ENCODE results near the gene PTPN2.

PTPN2 gene

GRCh38 chr18:12767580-12768155 is 116.4 kb downstream of the PTPN2 start:
- Histone ChIP-seq H3K4me1 (ENCODE audit: control insufficient read depth in 1 of 2, insufficient read depth in 2 of 2, low read length in 2 of 2) (no peaks in the 10 kb centered on the region), H3K27me3 (ENCODE audit: insufficient read depth, low read length) (no peaks in the 10 kb centered on the region)
- WGBS (ENCODE audit: extremely low coverage, insufficient coverage, insufficient read length) = no CpG with 5 or more reads among the region's 9 CpGs

DNA sequence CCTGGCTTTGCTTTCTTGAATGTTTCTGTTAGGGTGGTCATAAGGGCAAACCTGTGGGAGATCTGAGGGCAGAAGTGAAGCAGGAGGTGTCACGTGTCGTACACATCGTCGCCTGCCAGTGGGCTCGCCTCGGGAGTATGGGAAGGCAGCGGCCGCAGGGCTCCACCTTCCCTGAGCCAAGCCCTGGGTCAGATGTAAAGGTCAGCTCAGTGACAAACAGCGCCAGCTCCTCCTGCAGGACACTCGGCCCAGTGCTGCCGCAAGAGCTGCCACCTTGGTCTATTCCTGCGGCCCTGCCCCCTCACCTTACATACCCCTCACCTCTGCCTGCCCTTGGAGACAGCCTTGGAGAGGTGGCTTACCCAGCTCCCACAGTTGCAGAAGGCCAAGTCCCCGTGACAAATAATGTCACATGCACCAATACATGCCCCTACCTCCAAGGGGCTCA is 117.0 kb downstream of the PTPN2 start:
- Histone ChIP-seq H3K79me1 (ENCODE audit: low read length) (no peaks in the 10 kb centered on the region), H3K14ac (ENCODE audit: low read length) (no peak overlapping the region), H3K4ac (ENCODE audit: low read depth, low read length) (no peak overlapping the region), H3K4me1 (ENCODE audit: control insufficient read depth in 1 of 2, insufficient read depth in 2 of 2, low read length in 2 of 2) (no peaks in the 10 kb centered on the region), H2AFZ (ENCODE audit: insufficient read depth, low read length, poor library complexity) (no peak overlapping the region), H3K79me2 (ENCODE audit: control insufficient read depth, insufficient read depth, low read length, poor library complexity) (no peaks in the 10 kb centered on the region), H2BK120ac (ENCODE audit: insufficient read depth, low read length, poor library complexity) (no peak overlapping the region), H3K4me3 (ENCODE audit: low read depth, low read length) (no peak overlapping the region), H2AK5ac (ENCODE audit: low read length) (no peak overlapping the region), H3K18ac (ENCODE audit: low read length) (no peak overlapping the region), H3K27ac (ENCODE audit: low read depth, low read length) (no peak overlapping the region), H4K12ac (ENCODE audit: low read depth, low read length) (no peak overlapping the region), H4K8ac (ENCODE audit: low read depth, low read length) (no peak overlapping the region), H3K9me3 (ENCODE audit: insufficient read depth, low read depth, low read length) (no peaks in the 10 kb centered on the region), H2BK5ac (ENCODE audit: low read depth, low read length, poor library complexity) (no peak overlapping the region), H3K23ac (ENCODE audit: low read length) (no peak overlapping the region), H2BK12ac (ENCODE audit: low read length) (no peak overlapping the region), H3K27me3 (ENCODE audit: insufficient read depth, low read length) (no peaks in the 10 kb centered on the region), H4K91ac (ENCODE audit: low read depth, low read length) (no peak overlapping the region), H3K4me2 (ENCODE audit: low read length) (no peak overlapping the region), H3K36me3 (ENCODE audit: control insufficient read depth in 1 of 2, insufficient read depth in 2 of 2, low read length in 2 of 2) (no peaks in the 10 kb centered on the region), H3K9ac (ENCODE audit: low read length) (no peak overlapping the region)
- peak in 1 of 2 donors; percentile 22 for DNase-seq
- no CpG with 5 or more reads among the region's 13 CpGs for WGBS (ENCODE audit: extremely low coverage, insufficient coverage, insufficient read length)

More at GRCh38 chr18:12767580-12768155, 116.4 kb downstream of the PTPN2 start:
- Histone ChIP-seq H4K8ac (ENCODE audit: low read depth, low read length) (no peak overlapping the region), H3K14ac (ENCODE audit: low read length) (no peak overlapping the region), H2BK120ac (ENCODE audit: insufficient read depth, low read length, poor library complexity) (no peak overlapping the region), H3K4me3 (ENCODE audit: low read depth, low read length) (no peak overlapping the region), H3K4me2 (ENCODE audit: low read length) (no peak overlapping the region), H2AK5ac (ENCODE audit: low read length) (no peak overlapping the region), H3K23ac (ENCODE audit: low read length) (no peak overlapping the region), H2BK12ac (ENCODE audit: low read length) (no peak overlapping the region), H4K12ac (ENCODE audit: low read depth, low read length) (no peak overlapping the region), H3K79me2 (ENCODE audit: control insufficient read depth, insufficient read depth, low read length, poor library complexity) (no peaks in the 10 kb centered on the region), H4K91ac (ENCODE audit: low read depth, low read length) (no peak overlapping the region), H3K4ac (ENCODE audit: low read depth, low read length) (no peak overlapping the region), H3K18ac (ENCODE audit: low read length) (no peak overlapping the region), H3K36me3 (ENCODE audit: control insufficient read depth in 1 of 2, insufficient read depth in 2 of 2, low read length in 2 of 2) (no peaks in the 10 kb centered on the region), H3K27ac (ENCODE audit: low read depth, low read length) (no peak overlapping the region), H2AFZ (ENCODE audit: insufficient read depth, low read length, poor library complexity) (no peak overlapping the region), H3K9me3 (ENCODE audit: insufficient read depth, low read depth, low read length) (no peaks in the 10 kb centered on the region), H3K79me1 (ENCODE audit: low read length) (no peaks in the 10 kb centered on the region), H3K9ac (ENCODE audit: low read length) (no peak overlapping the region), H2BK5ac (ENCODE audit: low read depth, low read length, poor library complexity) (no peak overlapping the region)
- no peak for DNase-seq

DNA sequence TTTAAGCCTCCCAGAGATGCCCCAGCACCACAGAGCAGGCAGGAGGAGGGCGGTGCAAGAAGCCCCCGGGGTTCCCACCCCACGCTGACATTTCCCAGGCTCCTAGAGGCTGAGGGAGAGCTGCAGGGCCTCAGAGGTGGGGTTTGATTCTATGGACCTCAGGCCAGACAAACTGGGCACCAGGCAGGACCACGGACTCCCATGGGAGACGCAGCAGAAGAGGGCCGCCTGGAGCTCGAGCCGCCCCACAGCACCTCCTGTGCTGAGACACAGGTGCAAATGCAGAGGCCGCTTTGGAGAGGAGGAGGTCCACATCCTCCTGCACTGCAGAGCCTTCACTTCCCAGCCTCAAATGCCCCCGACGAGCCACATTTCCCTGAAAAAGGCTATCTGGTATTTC is 118.5 kb downstream of the PTPN2 start:
- Histone ChIP-seq H4K91ac (ENCODE audit: low read depth, low read length) (no peak overlapping the region), H2AFZ (ENCODE audit: insufficient read depth, low read length, poor library complexity) (no peak overlapping the region), H3K27ac (ENCODE audit: low read depth, low read length) (no peak overlapping the region), H3K18ac (ENCODE audit: low read length) (no peak overlapping the region), H3K4ac (ENCODE audit: low read depth, low read length) (no peak overlapping the region), H3K79me2 (ENCODE audit: control insufficient read depth, insufficient read depth, low read length, poor library complexity) (peaks cover 1% of the 10 kb centered on the region), H3K9me3 (ENCODE audit: insufficient read depth, low read depth, low read length) (no peaks in the 10 kb centered on the region), H4K8ac (ENCODE audit: low read depth, low read length) (no peak overlapping the region), H3K36me3 (ENCODE audit: control insufficient read depth in 1 of 2, insufficient read depth in 2 of 2, low read length in 2 of 2) (no peaks in the 10 kb centered on the region), H3K4me3 (ENCODE audit: low read depth, low read length) (no peak overlapping the region), H4K12ac (ENCODE audit: low read depth, low read length) (no peak overlapping the region), H3K4me2 (ENCODE audit: low read length) (no peak overlapping the region), H3K79me1 (ENCODE audit: low read length) (no peaks in the 10 kb centered on the region), H2BK5ac (ENCODE audit: low read depth, low read length, poor library complexity) (no peak overlapping the region), H3K14ac (ENCODE audit: low read length) (no peak overlapping the region), H3K9ac (ENCODE audit: low read length) (no peak overlapping the region), H3K23ac (ENCODE audit: low read length) (no peak overlapping the region), H3K4me1 (ENCODE audit: control insufficient read depth in 1 of 2, insufficient read depth in 2 of 2, low read length in 2 of 2) (peaks cover 0 to 2% of the 10 kb centered on the region in 2 experiments), H2BK120ac (ENCODE audit: insufficient read depth, low read length, poor library complexity) (no peak overlapping the region), H2AK5ac (ENCODE audit: low read length) (no peak overlapping the region), H3K27me3 (ENCODE audit: insufficient read depth, low read length) (no peaks in the 10 kb centered on the region), H2BK12ac (ENCODE audit: low read length) (no peak overlapping the region)
- DNase-seq = no peak
- WGBS (ENCODE audit: extremely low coverage, insufficient coverage, insufficient read length) = no CpG with 5 or more reads among the region's 11 CpGs

- no CpG with 5 or more reads among the region's 8 CpGs for WGBS (ENCODE audit: extremely low coverage, insufficient coverage, insufficient read length)
- Histone ChIP-seq H4K8ac (ENCODE audit: low read depth, low read length) (no peak overlapping the region), H2BK12ac (ENCODE audit: low read length) (no peak overlapping the region), H3K4me1 (ENCODE audit: control insufficient read depth in 1 of 2, insufficient read depth in 2 of 2, low read length in 2 of 2) (peaks cover 0 to 2% of the 10 kb centered on the region in 2 experiments), H3K9me3 (ENCODE audit: insufficient read depth, low read depth, low read length) (no peaks in the 10 kb centered on the region), H4K12ac (ENCODE audit: low read depth, low read length) (no peak overlapping the region), H3K36me3 (ENCODE audit: control insufficient read depth in 1 of 2, insufficient read depth in 2 of 2, low read length in 2 of 2) (no peaks in the 10 kb centered on the region), H3K27ac (ENCODE audit: low read depth, low read length) (no peak overlapping the region), H3K79me1 (ENCODE audit: low read length) (no peaks in the 10 kb centered on the region), H3K9ac (ENCODE audit: low read length) (no peak overlapping the region), H2AFZ (ENCODE audit: insufficient read depth, low read length, poor library complexity) (no peak overlapping the region), H3K79me2 (ENCODE audit: control insufficient read depth, insufficient read depth, low read length, poor library complexity) (peaks cover 1% of the 10 kb centered on the region), H3K18ac (ENCODE audit: low read length) (no peak overlapping the region), H2BK120ac (ENCODE audit: insufficient read depth, low read length, poor library complexity) (no peak overlapping the region), H3K27me3 (ENCODE audit: insufficient read depth, low read length) (no peaks in the 10 kb centered on the region), H3K4me3 (ENCODE audit: low read depth, low read length) (no peak overlapping the region), H4K91ac (ENCODE audit: low read depth, low read length) (no peak overlapping the region), H3K23ac (ENCODE audit: low read length) (no peak overlapping the region), H3K4ac (ENCODE audit: low read depth, low read length) (no peak overlapping the region), H2AK5ac (ENCODE audit: low read length) (no peak overlapping the region), H3K14ac (ENCODE audit: low read length) (no peak overlapping the region), H2BK5ac (ENCODE audit: low read depth, low read length, poor library complexity) (no peak overlapping the region), H3K4me2 (ENCODE audit: low read length) (no peak overlapping the region)
- no peak for DNase-seq
Measured at GRCh38 chr18:12765126-12765525, 118.9 kb downstream of the PTPN2 start.

Measured in trophoblast cell (in vitro differentiated cells and primary cell).